Caco-2 (cell line): ENCODE measurements around the gene GFPT2. TPM values are rescaled to one million over a fixed set of nuclear protein-coding genes. Genes with fewer than 3 reads are reported as not detected.

ENCODE experiments used
- BruUV-seq: library from RNA; stranded (reverse); fragments of 400-500 nt; replicated peaks from 2 replicates; lab custom pipeline; 2021; lab: Mats Ljungman, UMichigan
- CTCF ChIA-PET: fragments of 300-600 bp; sonication (Branson Sonifier 250); formaldehyde crosslinking; loops from one replicate; lab custom pipeline; 2022; ENCODE audit warnings: antibody characterized with exemption; lab: Charles Lee
- POLR2A ChIA-PET: fragments of 300-600 bp; sonication (Branson Sonifier 250); formaldehyde crosslinking; loops from one replicate; lab custom pipeline; 2022; ENCODE audit warnings: antibody characterized with exemption; lab: Charles Lee
- DNase-seq, 2 experiments: peaks; one replicate each; pipeline versions ENCODE4 v3.0.0 to v3.0.0-alpha.2; 2020 to 2022
- H3K27me3 ChIP-seq: replicated peaks from 2 replicates; pipeline ENCODE4 v1.6.0; 2011; ENCODE audit warnings: low read length; ENCODE audit not compliant: control insufficient read depth, insufficient read depth
- H3K36me3 ChIP-seq: 2 replicates; pipeline ENCODE4 v1.5.1; 2011; ENCODE audit warnings: low read length; ENCODE audit not compliant: control insufficient read depth, insufficient read depth
- H3K4me1 ChIP-seq: fragments of 250-450 bp; sonication (Bioruptor Pico); 2 replicates; pipeline ENCODE4 v1.5.1; 2020; ENCODE audit warnings: mild to moderate bottlenecking
- H3K4me3 ChIP-seq: 2 replicates; pipeline ENCODE4 v1.5.1; 2011; ENCODE audit warnings: low read depth, mild to moderate bottlenecking, control low read depth, low read length
- H3K9me3 ChIP-seq: fragments of 250-450 bp; sonication (Bioruptor Pico); 2 replicates; pipeline ENCODE4 v1.5.1; 2020; ENCODE audit warnings: mild to moderate bottlenecking, moderate library complexity
- H3K27ac Mint-ChIP-seq: one replicate; pipeline ENCODE4 v1.8.0; 2022; ENCODE audit warnings: mixed read lengths; ENCODE audit not compliant: unreplicated experiment
- H3K27me3 Mint-ChIP-seq: one replicate; pipeline ENCODE4 v1.8.0; 2022; ENCODE audit warnings: mixed read lengths; ENCODE audit not compliant: insufficient read depth, unreplicated experiment
- H3K36me3 Mint-ChIP-seq: one replicate; pipeline ENCODE4 v1.8.0; 2022; ENCODE audit warnings: mild to moderate bottlenecking, mixed read lengths; ENCODE audit not compliant: insufficient read depth, unreplicated experiment
- H3K4me1 Mint-ChIP-seq: one replicate; pipeline ENCODE4 v1.8.0; 2022; ENCODE audit warnings: low read depth, mixed read lengths; ENCODE audit not compliant: unreplicated experiment
- H3K4me3 Mint-ChIP-seq: one replicate; pipeline ENCODE4 v1.8.0; 2022; ENCODE audit warnings: mild to moderate bottlenecking, moderate library complexity, mixed read lengths; ENCODE audit not compliant: unreplicated experiment
- H3K9me3 Mint-ChIP-seq: one replicate; pipeline ENCODE4 v1.8.0; 2022; ENCODE audit warnings: mixed read lengths; ENCODE audit not compliant: unreplicated experiment
- CTCF ChIP-seq, 2 experiments: fragments of 200-600 bp in 1 of 2; IDR thresholded peaks; 1 replicate in 1 of 2; 2 replicates in 1 of 2; pipeline versions ENCODE4 v1.5.1 to v1.8.0; 2011 to 2022; ENCODE audit warnings: antibody characterized with exemption in 1 of 2, control low read depth in 1 of 2, inconsistent platforms in 1 of 2, low read depth in 1 of 2, low read length in 1 of 2, mild to moderate bottlenecking in 1 of 2, moderate library complexity in 1 of 2; ENCODE audit not compliant: insufficient read depth in 1 of 2, severe bottlenecking in 1 of 2, unreplicated experiment in 1 of 2
- intact Hi-C: fragments of 100-400 bp; cut with micrococcal nuclease; formaldehyde crosslinking; loops from one replicate; pipeline ENCODE4 v1.10.0; 2022; ENCODE audit not compliant: unreplicated experiment
- total RNA-seq: library from RNA; stranded (reverse); gene quantifications from 2 replicates; pipeline ENCODE4 v1.2.3, GENCODE V29; 2022

Gene GFPT2
- total RNA-seq, 1 experiment from 2014 or later, result 1.6 TPM

GRCh38 chr5:180305481-180305880, 47.7 kb downstream of the GFPT2 start:
- Mint-ChIP-seq H3K4me1 (no peaks in the 10 kb centered on the region), H3K4me3 (no peak overlapping the region), H3K36me3 (no peaks in the 10 kb centered on the region), H3K9me3 (no peaks in the 10 kb centered on the region), H3K27ac (no peak overlapping the region), H3K27me3 (no peaks in the 10 kb centered on the region)
- intact Hi-C loops, result no loop called here
- no peaks in the 10 kb centered on the region for H3K27me3 ChIP-seq
- no peaks in the 10 kb centered on the region; the same call in 1 of the 2 replicates for H3K36me3 ChIP-seq
- no peak overlapping the region for H3K4me3 ChIP-seq
- no peak for TF ChIP-seq CTCF (IDR thresholded peaks at IDR 0.05; ENCODE audit: insufficient read depth in 1 of 2, low read depth in 1 of 2, low read length in 1 of 2, severe bottlenecking in 1 of 2, unreplicated experiment in 1 of 2)
- ChIA-PET CTCF (interaction anchor here (0.5 to 3.4 kb wide), 3 partner anchors 8 to 23 kb away, joined by 3 to 10 read pairs (median 3); no protein-coding TSS in a partner anchor), POLR2A (no interaction called here)
- DNase-seq, result no peak
- no peaks in the 10 kb centered on the region for H3K4me1 ChIP-seq
- no peaks in the 10 kb centered on the region for H3K9me3 ChIP-seq
- no TSS peak for BruUV-seq

DNA sequence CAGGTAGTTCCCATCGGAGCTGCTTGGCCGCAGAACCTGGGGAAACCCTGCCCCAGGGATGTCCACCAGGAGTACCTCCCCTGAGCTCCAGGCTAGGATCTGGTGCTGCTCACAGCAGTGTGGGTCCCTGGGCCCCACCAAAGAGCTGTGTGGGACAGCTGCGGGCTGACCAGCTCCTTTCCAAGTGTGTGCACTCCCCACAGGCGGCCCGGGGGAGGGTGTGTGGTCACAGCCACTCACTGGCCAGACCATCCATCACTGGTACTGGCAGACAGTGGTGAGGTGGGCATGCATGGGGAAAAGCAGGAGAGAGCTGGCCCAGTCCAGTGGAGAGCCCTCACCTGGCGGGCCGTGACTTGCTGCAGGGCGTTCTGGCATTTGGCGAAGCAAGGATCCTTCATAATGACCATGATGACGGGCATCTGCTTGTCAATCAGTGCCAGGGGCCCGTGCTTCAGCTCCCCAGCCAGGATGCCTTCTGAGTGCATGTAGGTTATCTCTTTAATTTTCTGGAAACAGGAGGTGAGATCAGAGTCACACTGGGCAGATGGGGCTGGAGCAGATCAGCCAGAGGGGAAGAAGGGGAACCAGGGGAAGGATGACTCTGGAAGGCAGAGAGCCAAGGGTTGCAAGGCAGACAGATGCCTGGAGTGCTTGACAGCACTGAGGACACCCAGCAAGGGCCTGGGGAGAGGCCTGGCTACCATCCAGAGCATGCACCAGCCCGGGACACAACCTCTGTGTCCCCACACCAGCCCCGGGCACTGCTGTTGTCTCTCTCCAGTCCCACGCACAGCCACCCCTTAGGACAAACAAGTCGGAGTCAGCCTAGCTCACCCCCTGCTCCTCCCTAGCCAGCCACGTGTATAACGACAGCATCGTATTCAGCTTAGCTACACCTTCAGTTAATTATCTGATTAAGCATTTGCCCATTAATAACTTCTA, 48.4 kb downstream of the GFPT2 start:
- POLR2A ChIA-PET, result interaction anchor here (1.3 kb wide), 1 partner anchor 9 kb away, joined by 3 read pairs; no protein-coding TSS in a partner anchor
- no peaks in the 10 kb centered on the region for H3K4me1 Mint-ChIP-seq

More for the DNA sequence above, 48.4 kb downstream of the GFPT2 start:
- TF ChIP-seq CTCF (IDR thresholded peaks at IDR 0.05; ENCODE audit: insufficient read depth in 1 of 2, low read depth in 1 of 2, low read length in 1 of 2, severe bottlenecking in 1 of 2, unreplicated experiment in 1 of 2), result no peak
- Mint-ChIP-seq H3K27ac (no peak overlapping the region), H3K36me3 (no peaks in the 10 kb centered on the region), H3K9me3 (no peaks in the 10 kb centered on the region), H3K4me3 (no peak overlapping the region), H3K27me3 (no peaks in the 10 kb centered on the region)
- H3K4me1 ChIP-seq, result no peaks in the 10 kb centered on the region
- no peaks in the 10 kb centered on the region for H3K27me3 ChIP-seq
- no peak overlapping the region for H3K4me3 ChIP-seq
- no peaks in the 10 kb centered on the region for H3K9me3 ChIP-seq
- DNase-seq, result no peak
- H3K36me3 ChIP-seq, result no peaks in the 10 kb centered on the region; the same call in 1 of the 2 replicates
- intact Hi-C loops, result no loop called here
- CTCF ChIA-PET, result interaction anchor here (0.5 to 3.4 kb wide), 5 partner anchors 9 to 24 kb away, joined by 3 to 10 read pairs (median 3); no protein-coding TSS in a partner anchor
- no TSS peak for BruUV-seq
